GM21447 (cell line): ENCODE results near the gene TP53I3.
A peak's percentile ranks its signal among the peaks of the same experiment; 100 is the strongest.
"Not testable (repeated sequence)": the region's sequence is repeated elsewhere in the genome, so short reads cannot be mapped to it uniquely, and the experiment has no call there.

Experiments used
- ATAC-seq: cut with Tn5 transposase; IDR thresholded peaks from one replicate; pipeline ENCODE4 v1.9.1; 2021; ENCODE audit not compliant: unreplicated experiment

Gene TP53I3

GRCh38 chr2:24100732-24101131 is 16.1 kb upstream of the TP53I3 start:
- not testable (repeated sequence) for ATAC-seq

GRCh38 chr2:24095171-24095677 is 10.6 kb upstream of the TP53I3 start:
- not testable (repeated sequence) for ATAC-seq

- ATAC-seq, result not testable (repeated sequence)
Observed at GRCh38 chr2:24093270-24093669, 8.6 kb upstream of the TP53I3 start.

- no peak for ATAC-seq
Observed at GRCh38 chr2:24088821-24089359, 4.3 kb upstream of the TP53I3 start.

GRCh38 chr2:24087032-24087431 is 2.4 kb upstream of the TP53I3 start:
- ATAC-seq, result no peak

GRCh38 chr2:24086241-24086640 is 1.6 kb upstream of the TP53I3 start:
- ATAC-seq, result no peak

- ATAC-seq, result no peak
Observed at GRCh38 chr2:24085200-24085489, 511 bp upstream of the TP53I3 start.

- ATAC-seq, result peak; percentile 85
Observed at GRCh38 chr2:24083567-24084385, 858 bp downstream of the TP53I3 start.

GRCh38 chr2:24082787-24083566 is 1.7 kb downstream of the TP53I3 start:
- no peak for ATAC-seq

- no peak for ATAC-seq
Observed at GRCh38 chr2:24080701-24081100, 3.9 kb downstream of the TP53I3 start.

- ATAC-seq, result no peak
Observed at GRCh38 chr2:24077879-24078278, 6.8 kb downstream of the TP53I3 start.

- ATAC-seq, result no peak
Observed at GRCh38 chr2:24077535-24077877, 7.1 kb downstream of the TP53I3 start.

- peak; percentile 11 for ATAC-seq
Observed at GRCh38 chr2:24076849-24077534, 7.6 kb downstream of the TP53I3 start.

GRCh38 chr2:24075915-24076848 is 8.5 kb downstream of the TP53I3 start, which contains the start of gene SF3B6:
TSS of gene SF3B6 (minus strand) at chr2:24076326. CDS start at chr2:24076229, 97 bp downstream.
- ATAC-seq, result peak; percentile 93

GRCh38 chr2:24075259-24075658 is 9.4 kb downstream of the TP53I3 start:
- ATAC-seq, result no peak

- no peak for ATAC-seq
Observed at GRCh38 chr2:24073816-24074215, 10.8 kb downstream of the TP53I3 start.

- ATAC-seq, result no peak
Observed at GRCh38 chr2:24072259-24072658, 12.4 kb downstream of the TP53I3 start.

GRCh38 chr2:24065341-24065740 is 19.3 kb downstream of the TP53I3 start:
- ATAC-seq, result no peak

- ATAC-seq, result no peak
Observed at GRCh38 chr2:24058564-24059271, 25.9 kb downstream of the TP53I3 start.

- no peak for ATAC-seq
Observed at GRCh38 chr2:24055750-24056149, 28.9 kb downstream of the TP53I3 start.
